ENCODE measurements around the gene CYTH2. TPM values are rescaled to one million over a fixed set of nuclear protein-coding genes. Genes with fewer than 3 reads are reported as not detected.
A peak's percentile ranks its signal among the peaks of the same experiment; 100 is the strongest.
"Not testable (repeated sequence)": the region's sequence is repeated elsewhere in the genome, so short reads cannot be mapped to it uniquely, and the experiment has no call there.

CYTH2 gene
- total and polyA plus RNA-seq, 5 experiments from 2014 or later = 20.5 to 77.7 (median 32.0) TPM

GRCh38 chr19:48511321-48511731 lies 42.2 kb downstream of the CYTH2 start:
- peak overlapping the region in 4 of 10 donors; percentile 85 to 93 (median 92) for H3K4me3 Mint-ChIP-seq
- H3K9me3 Mint-ChIP-seq = no peaks in the 10 kb centered on the region
- ATAC-seq (peak; percentile 6 to 11), DNase-seq (peak in 3 of 10 donors; percentile 21 to 41 (median 39))
- H3K4me1 Mint-ChIP-seq = peaks cover 12 to 18% (median 15%) of the 10 kb centered on the region in 4 donors
- POLR2A ChIA-PET = interaction anchor here (1.6 to 2.1 kb wide), 3 partner anchors 9 to 18 kb away, joined by 6 to 12 read pairs (median 8); no protein-coding TSS in a partner anchor
- peak overlapping the region in 3 of 10 donors; percentile 87 to 94 (median 89) for H3K27ac Mint-ChIP-seq
- no peaks in the 10 kb centered on the region for H3K27me3 Mint-ChIP-seq
- H3K36me3 Mint-ChIP-seq = peaks cover 0 to 12% (median 2%) of the 10 kb centered on the region in 3 donors

GRCh38 chr19:48511800-48512503 lies 42.8 kb downstream of the CYTH2 start, which contains the start of gene LMTK3:
TSS of gene LMTK3 (minus strand) at chr19:48511835. CDS start at chr19:48511576, 259 bp downstream.
- DNase-seq (peak; percentile 77 to 98 (median 88)), ATAC-seq (peak; percentile 61 to 72)
- no peaks in the 10 kb centered on the region for H3K9me3 Mint-ChIP-seq
- POLR2A ChIA-PET = interaction anchor here (0.9 to 2.4 kb wide), 3 partner anchors 19 to 112 kb away, joined by 3 to 12 read pairs (median 7); partner anchors contain the start of genes RPL18 and SPHK2
- H3K27me3 Mint-ChIP-seq = no peaks in the 10 kb centered on the region
- peaks cover 0 to 12% (median 2%) of the 10 kb centered on the region in 3 donors for H3K36me3 Mint-ChIP-seq
- peak within 1 kb of the TSS in 9 of 10 donors; percentile 85 to 93 (median 91) for H3K4me3 Mint-ChIP-seq
- peak within 1 kb of the TSS; percentile 43 to 94 (median 90) for H3K27ac Mint-ChIP-seq
- H3K4me1 Mint-ChIP-seq = peaks cover 10 to 21% (median 15%) of the 10 kb centered on the region in 4 donors

GRCh38 chr19:48512504-48513288 lies 43.5 kb downstream of the CYTH2 start:
- DNase-seq (peak in 2 of 10 donors; percentile 22 to 26), ATAC-seq (no peak)
- Mint-ChIP-seq H3K27ac (no peak overlapping the region), H3K36me3 (peaks cover 0 to 9% (median 2%) of the 10 kb centered on the region in 3 donors), H3K4me1 (peaks cover 10 to 21% (median 15%) of the 10 kb centered on the region in 4 donors), H3K4me3 (no peak overlapping the region), H3K27me3 (no peaks in the 10 kb centered on the region), H3K9me3 (no peaks in the 10 kb centered on the region)
- POLR2A ChIA-PET = interaction anchor here (0.7 to 2.4 kb wide), 8 partner anchors 10 to 125 kb away, joined by 3 to 12 read pairs (median 6); partner anchors contain the start of genes DBP, RPL18 and SPHK2

GRCh38 chr19:48513289-48514122 lies 44.3 kb downstream of the CYTH2 start:
- POLR2A ChIA-PET = interaction anchor here (0.7 to 2.4 kb wide), 9 partner anchors 11 to 1227 kb away, joined by 3 to 12 read pairs (median 5); partner anchors contain the start of genes DBP, RPL18 and SPHK2
- Mint-ChIP-seq H3K9me3 (no peaks in the 10 kb centered on the region), H3K27me3 (no peaks in the 10 kb centered on the region), H3K27ac (peak overlapping the region in 2 of 10 donors; percentile 61 to 76), H3K36me3 (peaks cover 0 to 2% (median 1%) of the 10 kb centered on the region in 3 donors), H3K4me3 (no peak overlapping the region), H3K4me1 (peaks cover 10 to 21% (median 15%) of the 10 kb centered on the region in 4 donors)
- peak; percentile 65 to 70 for ATAC-seq
- peak; percentile 56 to 89 (median 72) for DNase-seq

- POLR2A ChIA-PET = interaction anchor here (0.7 to 2.4 kb wide), 6 partner anchors 12 to 1226 kb away, joined by 3 to 9 read pairs (median 4); partner anchors contain the start of genes DBP, RPL18 and SPHK2
- H3K27ac Mint-ChIP-seq = peak overlapping the region in 2 of 10 donors; percentile 61 to 76
Observed at GRCh38 chr19:48514123-48514458, 44.9 kb downstream of the CYTH2 start.

GRCh38 chr19:48516536-48516935 lies 47.4 kb downstream of the CYTH2 start:
- Mint-ChIP-seq H3K9me3 (no peaks in the 10 kb centered on the region), H3K4me3 (peak overlapping the region in 1 of 10 donors; percentile 11), H3K27me3 (no peaks in the 10 kb centered on the region), H3K27ac (peak overlapping the region in 3 of 10 donors; percentile 23 to 37 (median 27)), H3K36me3 (no peaks in the 10 kb centered on the region), H3K4me1 (peaks cover 2 to 7% (median 4%) of the 10 kb centered on the region in 4 donors)
- DNase-seq = no peak
- POLR2A ChIA-PET = no interaction called here
- ATAC-seq = no peak

More at GRCh38 chr19:48514123-48514458, 44.9 kb downstream of the CYTH2 start:
- DNase-seq (no peak), ATAC-seq (no peak)
- H3K9me3 Mint-ChIP-seq = no peaks in the 10 kb centered on the region
- H3K4me3 Mint-ChIP-seq = no peak overlapping the region
- no peaks in the 10 kb centered on the region for H3K27me3 Mint-ChIP-seq
- H3K4me1 Mint-ChIP-seq = peaks cover 10 to 21% (median 15%) of the 10 kb centered on the region in 4 donors
- H3K36me3 Mint-ChIP-seq = peaks cover 0 to 2% (median 0%) of the 10 kb centered on the region in 3 donors

- Mint-ChIP-seq H3K9me3 (no peaks in the 10 kb centered on the region), H3K4me1 (peaks cover 2 to 7% (median 4%) of the 10 kb centered on the region in 4 donors), H3K27ac (no peak overlapping the region), H3K27me3 (no peaks in the 10 kb centered on the region), H3K36me3 (no peaks in the 10 kb centered on the region), H3K4me3 (no peak overlapping the region)
- DNase-seq = no peak
- no peak for ATAC-seq
- POLR2A ChIA-PET = interaction anchor here (0.7 kb wide), 1 partner anchor 49 kb away, joined by 3 read pairs; no protein-coding TSS in a partner anchor
Observed at GRCh38 chr19:48518207-48518606, 49.0 kb downstream of the CYTH2 start.

- POLR2A ChIA-PET = interaction anchor here (0.7 kb wide), 1 partner anchor 44 kb away, joined by 4 read pairs; no protein-coding TSS in a partner anchor
- not testable (repeated sequence) for H3K9me3 Mint-ChIP-seq, H3K27me3 Mint-ChIP-seq, H3K36me3 Mint-ChIP-seq, DNase-seq, H3K27ac Mint-ChIP-seq, H3K4me3 Mint-ChIP-seq, H3K4me1 Mint-ChIP-seq, ATAC-seq
Observed at GRCh38 chr19:48519426-48519825, 50.3 kb downstream of the CYTH2 start.

GRCh38 chr19:48520134-48520533 lies 51.0 kb downstream of the CYTH2 start:
- Mint-ChIP-seq H3K27me3 (peaks cover 0 to 8% (median 4%) of the 10 kb centered on the region in 5 donors), H3K27ac (no peak overlapping the region), H3K9me3 (peaks cover 0 to 9% (median 4%) of the 10 kb centered on the region in 9 donors), H3K4me3 (no peak overlapping the region), H3K4me1 (peaks cover 0 to 2% (median under 1%) of the 10 kb centered on the region in 4 donors), H3K36me3 (peaks cover 0 to 5% (median 4%) of the 10 kb centered on the region in 3 donors)
- ATAC-seq (no peak), DNase-seq (no peak)
- POLR2A ChIA-PET = interaction anchor here (0.6 kb wide), 1 partner anchor 75 kb away, joined by 3 read pairs; no protein-coding TSS in a partner anchor

GRCh38 chr19:48524221-48524620 lies 55.1 kb downstream of the CYTH2 start:
- H3K4me1 Mint-ChIP-seq = peaks cover 0 to 2% (median 0%) of the 10 kb centered on the region in 4 donors
- POLR2A ChIA-PET = no interaction called here
- H3K4me3 Mint-ChIP-seq = no peak overlapping the region
- H3K9me3 Mint-ChIP-seq = peaks cover 0 to 36% (median 16%) of the 10 kb centered on the region in 9 donors
- H3K36me3 Mint-ChIP-seq = peaks cover 0 to 19% (median 14%) of the 10 kb centered on the region in 3 donors
- no peak for ATAC-seq
- H3K27me3 Mint-ChIP-seq = peaks cover 0 to 8% (median 4%) of the 10 kb centered on the region in 5 donors
- no peak for DNase-seq
- no peak overlapping the region for H3K27ac Mint-ChIP-seq

- Mint-ChIP-seq H3K4me1 (peaks cover 0 to 2% (median 0%) of the 10 kb centered on the region in 4 donors), H3K9me3 (peaks cover 0 to 41% (median 16%) of the 10 kb centered on the region in 9 donors), H3K36me3 (peaks cover 0 to 19% (median 14%) of the 10 kb centered on the region in 3 donors), H3K4me3 (no peak overlapping the region), H3K27me3 (peaks cover 0 to 8% (median 4%) of the 10 kb centered on the region in 5 donors), H3K27ac (no peak overlapping the region)
- DNase-seq = no peak
- ATAC-seq = no peak
- POLR2A ChIA-PET = no interaction called here
Observed at GRCh38 chr19:48524732-48525131, 55.6 kb downstream of the CYTH2 start.
